GM21825 (cell line): ENCODE results near the gene ACACA.
"Not testable (repeated sequence)": the region's sequence is repeated elsewhere in the genome, so short reads cannot be mapped to it uniquely, and the experiment has no call there.

Experiments
- ATAC-seq: cut with Tn5 transposase; IDR thresholded peaks from one replicate; pipeline ENCODE4 v1.9.1; 2021; ENCODE audit warnings: mild to moderate bottlenecking, moderate library complexity; ENCODE audit not compliant: unreplicated experiment

ACACA gene

GRCh38 chr17:37356796-37357569 is 49.7 kb downstream of the ACACA start:
- not testable (repeated sequence) for ATAC-seq

- ATAC-seq, result not testable (repeated sequence)
Observed at GRCh38 chr17:37346863-37347402, 59.7 kb downstream of the ACACA start.

GRCh38 chr17:37344519-37344918 is 62.1 kb downstream of the ACACA start:
- ATAC-seq, result no peak

- no peak for ATAC-seq
Observed at GRCh38 chr17:37342589-37342988, 64.0 kb downstream of the ACACA start.

- ATAC-seq, result no peak
Observed at GRCh38 chr17:37340804-37341203, 65.8 kb downstream of the ACACA start.

GRCh38 chr17:37339321-37339720 is 67.3 kb downstream of the ACACA start:
- ATAC-seq, result no peak

- ATAC-seq, result no peak
Observed at GRCh38 chr17:37338847-37339246, 67.8 kb downstream of the ACACA start.

- ATAC-seq, result no peak
Observed at GRCh38 chr17:37327341-37328090, 79.1 kb downstream of the ACACA start.

GRCh38 chr17:37322826-37323561 is 83.6 kb downstream of the ACACA start:
- ATAC-seq, result no peak

GRCh38 chr17:37322106-37322505 is 84.5 kb downstream of the ACACA start:
- no peak for ATAC-seq

GRCh38 chr17:37318931-37319594 is 87.6 kb downstream of the ACACA start:
- ATAC-seq, result no peak

- ATAC-seq, result no peak
Observed at GRCh38 chr17:37317867-37318266, 88.8 kb downstream of the ACACA start.

- no peak for ATAC-seq
Observed at GRCh38 chr17:37315601-37316000, 91.0 kb downstream of the ACACA start.

GRCh38 chr17:37312137-37312923 is 94.3 kb downstream of the ACACA start:
- no peak for ATAC-seq

GRCh38 chr17:37310940-37311339 is 95.7 kb downstream of the ACACA start:
- ATAC-seq, result no peak

- ATAC-seq, result no peak
Observed at GRCh38 chr17:37309051-37309450, 97.6 kb downstream of the ACACA start.

GRCh38 chr17:37305406-37305905 is 101.2 kb downstream of the ACACA start:
- no peak for ATAC-seq

- ATAC-seq, result no peak
Observed at GRCh38 chr17:37301288-37301687, 105.3 kb downstream of the ACACA start.

GRCh38 chr17:37300683-37301082 is 106.0 kb downstream of the ACACA start:
- no peak for ATAC-seq
